Brain microvascular endothelial cell (primary cell): ENCODE data around the gene FNDC7.
"Not testable (repeated sequence)": the region's sequence is repeated elsewhere in the genome, so short reads cannot be mapped to it uniquely, and the experiment has no call there.

Experiments
- DNase-seq: peaks from one replicate; pipeline ENCODE4 v3.0.0-alpha.2; 2020
- H3K27ac ChIP-seq: fragments of 250-450 bp; sonication (Bioruptor Pico); 2 replicates; pipeline ENCODE4 v1.5.1; 2020; ENCODE audit warnings: mild to moderate bottlenecking, moderate library complexity
- H3K27me3 ChIP-seq: fragments of 250-450 bp; sonication (Bioruptor Pico); replicated peaks from 2 replicates; pipeline ENCODE4 v1.5.1; 2020; ENCODE audit warnings: mild to moderate bottlenecking
- H3K36me3 ChIP-seq: fragments of 250-450 bp; sonication (Bioruptor Pico); replicated peaks from 2 replicates; pipeline ENCODE4 v1.5.1; 2020; ENCODE audit warnings: mild to moderate bottlenecking
- H3K4me3 ChIP-seq: 2 replicates; pipeline ENCODE4 v1.5.1; 2011; ENCODE audit warnings: low read depth, mild to moderate bottlenecking, control low read depth, low read length, moderate library complexity
- CTCF ChIP-seq: IDR thresholded peaks from 2 replicates; pipeline ENCODE4 v1.5.1; 2011; ENCODE audit warnings: low read depth, mild to moderate bottlenecking, moderate library complexity, low read length, control low read depth, inconsistent platforms; ENCODE audit errors: missing control alignments
- in situ Hi-C: cut with HindIII; loops from 2 replicates; pipeline ENCODE4 v1.10.0; 2017; ENCODE audit warnings: low sequenced_read_pairs, low pct_ligation_motif_present

FNDC7 gene

GRCh38 chr1:108777839-108778238 is 65.1 kb downstream of the FNDC7 start:
- TF ChIP-seq CTCF, result no peak
- peaks cover 24% of the 10 kb centered on the region for H3K36me3 ChIP-seq
- H3K27me3 ChIP-seq, result no peaks in the 10 kb centered on the region
- no peak overlapping the region for H3K4me3 ChIP-seq
- in situ Hi-C loops, result no loop called here
- H3K27ac ChIP-seq, result no peak overlapping the region
- DNase-seq, result no peak

GRCh38 chr1:108779455-108779854 is 66.7 kb downstream of the FNDC7 start:
- Histone ChIP-seq H3K27me3 (no peaks in the 10 kb centered on the region), H3K4me3 (no peak overlapping the region), H3K27ac (no peak overlapping the region), H3K36me3 (peaks cover 28% of the 10 kb centered on the region)
- no peak for DNase-seq
- in situ Hi-C loops, result no loop called here
- TF ChIP-seq CTCF, result no peak

GRCh38 chr1:108780937-108781574 is 68.3 kb downstream of the FNDC7 start:
- Histone ChIP-seq H3K27ac (no peak overlapping the region), H3K36me3 (peaks cover 44% of the 10 kb centered on the region), H3K4me3 (no peak overlapping the region), H3K27me3 (no peaks in the 10 kb centered on the region)
- TF ChIP-seq CTCF, result no peak
- no peak for DNase-seq
- in situ Hi-C loops, result no loop called here

GRCh38 chr1:108781575-108781944 is 68.9 kb downstream of the FNDC7 start:
- peaks cover 46% of the 10 kb centered on the region for H3K36me3 ChIP-seq
- H3K27me3 ChIP-seq, in situ Hi-C loops, H3K4me3 ChIP-seq, DNase-seq, H3K27ac ChIP-seq: not testable (repeated sequence)

GRCh38 chr1:108785264-108785663 is 72.6 kb downstream of the FNDC7 start:
- no peak for TF ChIP-seq CTCF
- Histone ChIP-seq H3K4me3 (no peak overlapping the region), H3K27ac (no peak overlapping the region), H3K27me3 (no peaks in the 10 kb centered on the region), H3K36me3 (peaks cover 45% of the 10 kb centered on the region)
- in situ Hi-C loops, result no loop called here
- no peak for DNase-seq

- Histone ChIP-seq H3K4me3 (no peak overlapping the region), H3K27me3 (no peaks in the 10 kb centered on the region), H3K27ac (no peak overlapping the region), H3K36me3 (peaks cover 43% of the 10 kb centered on the region)
- DNase-seq, result no peak
- no peak for TF ChIP-seq CTCF
- in situ Hi-C loops, result no loop called here
These were observed 73.2 kb downstream of the FNDC7 start for GRCh38 chr1:108785880-108786279.
